ENCODE results near the gene ALG11.

DNA sequence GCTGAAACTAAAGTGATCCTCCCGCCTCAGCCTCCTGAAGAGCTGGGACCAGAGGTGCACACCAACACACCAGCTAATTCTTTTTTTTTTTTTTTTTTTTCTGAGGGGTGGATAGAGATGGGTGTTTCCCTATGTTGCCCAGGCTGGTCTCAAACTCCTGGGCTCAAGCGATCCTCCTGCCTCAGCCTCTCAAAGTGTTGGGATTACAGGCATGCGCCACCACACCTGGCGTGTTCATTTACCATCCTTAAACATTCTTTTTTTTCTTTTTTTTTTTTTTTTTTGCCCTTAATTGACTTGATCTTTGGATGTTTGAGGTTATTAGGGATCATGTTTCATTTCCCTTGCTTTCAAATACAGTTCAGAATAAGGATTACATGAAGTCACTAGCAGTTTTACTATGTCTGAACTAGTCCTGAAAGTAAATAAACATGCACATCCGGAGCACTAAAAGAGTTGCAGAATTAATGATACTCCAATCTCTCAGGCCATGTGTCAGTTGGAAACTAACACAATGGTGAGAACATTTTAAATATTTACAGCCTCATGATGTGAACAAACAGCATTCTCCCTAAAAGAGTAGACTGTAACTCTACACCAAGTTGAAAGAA is 22.5 kb downstream of the ALG11 start:
- TF ChIP-seq GATA3 (IDR thresholded peaks at IDR 0.05; ENCODE audit: low read depth, low read length) (no peak), GATA2 (IDR thresholded peaks at IDR 0.05; ENCODE audit: low read depth, low read length) (no peak)
